ENCODE results near the gene RPTOR.

RPTOR gene

GRCh38 chr17:80507965-80508364 is 36.7 kb upstream of the RPTOR start:
- no peak for DNase-seq (ENCODE audit: low read depth)
- H3K4me3 ChIP-seq (ENCODE audit: low read depth, low read length): no peak overlapping the region
- in situ Hi-C loops (cut with HindIII; ENCODE audit: low sequenced_read_pairs): no loop called here
- no peak for TF ChIP-seq CTCF (IDR thresholded peaks at IDR 0.05; ENCODE audit: low read depth, low read length, missing control alignments)

GRCh38 chr17:80509311-80509710 is 35.3 kb upstream of the RPTOR start:
- TF ChIP-seq CTCF (IDR thresholded peaks at IDR 0.05; ENCODE audit: low read depth, low read length, missing control alignments): no peak
- no peak for DNase-seq (ENCODE audit: low read depth)
- in situ Hi-C loops (cut with HindIII; ENCODE audit: low sequenced_read_pairs): no loop called here
- H3K4me3 ChIP-seq (ENCODE audit: low read depth, low read length): no peak overlapping the region

GRCh38 chr17:80510132-80510531 is 34.5 kb upstream of the RPTOR start:
- no peak for TF ChIP-seq CTCF (IDR thresholded peaks at IDR 0.05; ENCODE audit: low read depth, low read length, missing control alignments)
- in situ Hi-C loops (cut with HindIII; ENCODE audit: low sequenced_read_pairs): no loop called here
- no peak overlapping the region for H3K4me3 ChIP-seq (ENCODE audit: low read depth, low read length)
- DNase-seq (ENCODE audit: low read depth): no peak

- TF ChIP-seq CTCF (IDR thresholded peaks at IDR 0.05; ENCODE audit: low read depth, low read length, missing control alignments): no peak
- in situ Hi-C loops (cut with HindIII; ENCODE audit: low sequenced_read_pairs): no loop called here
Observed at GRCh38 chr17:80510772-80511171, 33.9 kb upstream of the RPTOR start.

GRCh38 chr17:80511222-80512180 is 33.1 kb upstream of the RPTOR start:
- in situ Hi-C loops (cut with HindIII; ENCODE audit: low sequenced_read_pairs): no loop called here
- H3K4me3 ChIP-seq (ENCODE audit: low read depth, low read length): no peak overlapping the region
- no peak for TF ChIP-seq CTCF (IDR thresholded peaks at IDR 0.05; ENCODE audit: low read depth, low read length, missing control alignments)
- DNase-seq (ENCODE audit: low read depth): no peak

More at GRCh38 chr17:80510772-80511171, 33.9 kb upstream of the RPTOR start:
- H3K4me3 ChIP-seq (ENCODE audit: low read depth, low read length): no peak overlapping the region
- no peak for DNase-seq (ENCODE audit: low read depth)

GRCh38 chr17:80512233-80512632 is 32.4 kb upstream of the RPTOR start:
- no peak for TF ChIP-seq CTCF (IDR thresholded peaks at IDR 0.05; ENCODE audit: low read depth, low read length, missing control alignments)
- no peak overlapping the region for H3K4me3 ChIP-seq (ENCODE audit: low read depth, low read length)
- peak; percentile 23 for DNase-seq (ENCODE audit: low read depth)
- in situ Hi-C loops (cut with HindIII; ENCODE audit: low sequenced_read_pairs): no loop called here
